Kidney glomerular epithelial cell (primary cell): ENCODE results near the gene WRAP73.

ENCODE experiments used
- DNase-seq: peaks from one replicate; lab custom pipeline; 2025; lab: John Stamatoyannopoulos, UW

The WRAP73 gene

DNA sequence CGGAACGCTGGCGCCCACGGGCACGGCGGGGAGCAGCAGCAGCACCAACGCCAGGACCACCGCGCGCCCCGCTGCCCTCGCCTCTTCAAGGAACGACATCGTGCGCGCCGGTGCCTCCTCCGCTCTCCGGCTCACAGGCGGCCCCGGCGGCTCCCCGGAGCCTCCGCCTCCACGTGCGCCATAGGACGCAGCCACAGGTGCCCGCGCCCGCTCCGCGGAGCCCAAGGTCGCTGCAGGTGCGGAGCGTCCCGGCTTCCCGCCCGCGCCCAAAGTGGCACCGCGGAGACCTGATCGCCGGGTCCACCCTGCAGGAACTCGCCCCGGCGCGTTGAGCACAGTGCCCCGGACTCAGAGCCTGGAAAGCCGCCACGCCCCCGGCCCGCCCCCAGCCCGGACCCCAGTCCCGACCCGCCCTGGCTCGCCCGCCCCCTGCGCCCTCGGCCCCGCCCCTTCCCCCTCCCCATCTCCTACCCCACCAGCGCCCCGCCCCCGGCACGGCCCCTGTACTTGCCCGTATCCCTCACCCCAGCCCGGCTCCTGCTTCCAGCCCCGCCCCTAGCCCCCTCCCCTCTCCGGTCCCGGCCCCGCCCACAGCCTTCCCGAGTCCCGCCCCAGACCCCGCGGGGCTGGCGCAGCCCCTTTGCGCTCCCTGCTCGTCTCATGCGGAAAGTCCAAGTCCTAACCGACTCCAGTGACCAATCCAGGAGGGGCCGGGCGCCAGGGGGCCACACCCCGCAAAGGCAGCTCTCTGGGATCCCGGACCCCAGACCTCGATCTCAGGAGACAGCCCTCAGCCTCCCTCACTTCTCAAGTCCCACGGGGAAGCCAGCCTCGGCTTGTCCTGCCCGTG lies 38.5 kb downstream of the WRAP73 start, which contains the start of gene MEGF6:
Gene MEGF6 (minus strand): TSS at position 339 of the 850 bp plus-strand sequence. CDS start 240 bp downstream, at position 99.
- DNase-seq: no peak

DNA sequence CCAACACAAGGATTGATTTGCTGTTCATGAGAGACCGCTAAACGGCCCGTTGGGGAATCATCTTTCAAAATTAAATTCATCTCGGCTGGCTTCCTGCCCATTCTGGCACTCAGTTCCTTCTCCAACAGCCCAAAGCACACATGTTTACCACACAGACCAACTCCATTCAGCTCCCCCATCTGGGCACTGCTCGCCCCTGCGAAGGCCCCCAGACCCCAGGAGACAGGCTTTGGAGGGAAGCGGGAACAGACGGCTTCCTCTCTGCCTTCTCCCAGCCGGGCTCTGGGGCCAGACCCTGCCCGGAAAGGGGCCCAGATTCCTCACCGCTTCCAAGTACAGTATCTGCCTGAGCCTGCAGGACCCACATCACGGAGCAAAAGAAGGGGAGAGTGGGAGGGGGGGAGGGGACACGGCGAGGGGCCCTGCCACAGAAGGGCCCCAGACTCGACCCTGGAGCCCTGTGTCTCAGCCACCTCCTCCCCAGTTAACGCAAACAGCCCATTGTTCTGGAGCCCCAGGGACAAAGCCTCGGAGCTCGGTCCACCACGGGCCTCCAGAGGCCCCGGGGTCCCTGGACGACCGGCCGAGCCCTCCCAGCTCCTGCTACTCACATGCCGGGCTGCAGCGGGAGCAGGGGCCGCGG lies 39.3 kb downstream of the WRAP73 start:
- no peak for DNase-seq

DNA sequence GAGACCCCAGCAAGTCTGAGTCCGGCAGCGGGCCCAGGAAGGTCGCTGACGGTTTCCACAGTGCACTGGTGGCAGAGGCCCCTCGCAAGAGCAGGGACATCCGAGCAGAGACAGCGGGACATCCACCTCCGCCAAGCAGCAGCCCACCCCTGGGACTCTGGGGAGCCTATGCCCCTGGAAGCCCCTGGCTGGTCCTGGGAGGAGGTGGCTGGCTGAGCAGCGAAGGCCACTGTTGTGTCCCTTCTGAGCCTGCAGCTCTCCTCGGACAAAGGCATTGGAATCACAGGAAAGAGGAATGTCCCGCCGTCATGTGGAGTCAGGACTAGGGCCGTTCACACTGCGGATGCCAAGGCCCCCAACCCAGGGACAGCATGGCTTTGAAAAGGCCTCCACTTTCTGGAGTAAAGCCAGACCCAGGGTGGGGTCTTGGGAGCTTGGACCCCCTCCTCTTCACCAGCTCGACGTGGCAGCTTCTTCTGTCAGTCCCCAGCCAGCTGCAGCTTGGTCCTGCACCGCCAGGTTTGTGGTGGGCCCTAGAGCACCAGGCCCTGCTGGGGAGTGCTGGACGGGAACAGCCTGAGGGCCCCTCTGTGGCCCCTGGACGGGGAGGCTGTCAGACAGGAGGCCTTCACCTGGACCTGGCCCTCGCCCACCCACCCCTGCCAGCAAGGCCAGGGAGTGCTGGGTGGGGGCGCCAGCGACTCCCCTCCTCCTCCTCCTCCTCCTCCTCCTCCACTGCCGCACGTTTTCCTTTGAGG lies 40.0 kb downstream of the WRAP73 start:
- DNase-seq: no peak

DNA sequence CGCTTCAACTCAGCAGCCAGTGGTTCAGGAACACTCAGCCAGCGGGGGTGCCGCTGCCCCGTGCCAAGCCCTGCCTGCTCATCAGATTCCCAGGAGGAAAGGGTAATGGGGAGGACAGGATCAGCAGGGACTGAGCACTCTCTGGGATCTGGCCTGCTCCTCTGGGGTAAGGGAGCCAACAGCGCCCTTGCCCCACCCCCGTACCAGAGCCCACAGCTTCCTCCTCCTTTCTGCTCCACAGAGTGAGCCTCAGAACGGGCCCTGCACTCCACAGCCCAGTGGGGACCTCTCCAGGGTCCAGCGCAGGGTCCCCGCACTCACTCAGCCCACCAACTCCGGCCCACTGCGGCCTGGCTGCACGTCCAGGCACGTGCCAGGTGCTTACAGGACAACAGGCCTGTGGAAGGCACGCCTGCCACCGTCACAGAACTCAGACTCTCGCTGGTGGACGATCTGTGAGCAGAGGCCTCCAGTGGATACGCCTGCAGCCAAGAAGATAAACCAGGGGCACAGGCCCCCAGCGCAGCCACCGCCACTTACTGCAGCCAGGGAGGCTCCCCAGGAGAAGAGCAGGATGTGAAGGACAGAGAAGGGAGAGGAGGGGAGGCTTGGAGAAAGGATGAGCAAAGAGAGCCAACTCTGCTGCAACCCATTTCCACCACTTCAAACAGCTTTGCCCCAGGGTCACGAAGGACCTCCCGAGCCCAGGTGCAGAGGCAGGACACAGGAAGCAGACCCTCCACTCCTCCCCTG lies 40.7 kb downstream of the WRAP73 start:
- no peak for DNase-seq

DNA sequence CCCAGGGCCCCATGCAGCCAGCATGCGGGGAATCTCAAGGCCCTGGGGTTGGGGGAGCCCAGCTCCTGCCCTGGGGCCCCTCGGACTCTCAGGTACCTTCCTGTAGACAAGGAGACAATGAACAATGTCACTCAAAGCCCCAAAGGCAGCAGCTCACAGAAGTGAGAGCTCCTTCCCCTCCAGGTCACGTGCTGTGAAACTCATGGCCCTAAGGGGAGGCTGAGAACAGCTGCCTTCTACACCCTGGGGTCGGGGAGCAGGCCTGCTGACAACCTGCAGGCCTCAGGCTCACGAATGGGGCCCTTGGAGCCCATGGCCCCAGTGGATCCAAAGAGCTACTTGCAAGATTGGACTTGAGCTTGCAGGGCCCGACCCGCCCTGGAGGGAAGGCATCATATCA lies 41.7 kb downstream of the WRAP73 start:
- no peak for DNase-seq

DNA sequence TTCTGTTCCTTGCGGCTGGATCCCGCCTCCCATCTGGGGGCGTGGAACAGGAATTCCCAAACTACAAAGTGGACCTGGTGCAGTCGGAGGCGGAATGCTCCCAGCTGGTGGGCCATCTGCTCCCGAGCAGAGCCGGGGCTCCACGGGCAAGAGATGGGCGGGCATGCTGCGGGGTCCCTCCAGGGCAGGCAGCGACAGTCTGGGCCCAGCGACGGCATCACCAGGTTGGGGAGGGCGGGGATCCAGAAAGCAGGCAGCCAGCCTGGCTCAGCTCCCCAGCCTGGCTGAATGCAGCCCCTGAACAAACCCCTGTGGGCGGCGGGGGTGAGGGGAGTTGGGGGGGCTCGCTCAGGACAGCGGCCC lies 42.2 kb downstream of the WRAP73 start:
- DNase-seq: no peak

DNA sequence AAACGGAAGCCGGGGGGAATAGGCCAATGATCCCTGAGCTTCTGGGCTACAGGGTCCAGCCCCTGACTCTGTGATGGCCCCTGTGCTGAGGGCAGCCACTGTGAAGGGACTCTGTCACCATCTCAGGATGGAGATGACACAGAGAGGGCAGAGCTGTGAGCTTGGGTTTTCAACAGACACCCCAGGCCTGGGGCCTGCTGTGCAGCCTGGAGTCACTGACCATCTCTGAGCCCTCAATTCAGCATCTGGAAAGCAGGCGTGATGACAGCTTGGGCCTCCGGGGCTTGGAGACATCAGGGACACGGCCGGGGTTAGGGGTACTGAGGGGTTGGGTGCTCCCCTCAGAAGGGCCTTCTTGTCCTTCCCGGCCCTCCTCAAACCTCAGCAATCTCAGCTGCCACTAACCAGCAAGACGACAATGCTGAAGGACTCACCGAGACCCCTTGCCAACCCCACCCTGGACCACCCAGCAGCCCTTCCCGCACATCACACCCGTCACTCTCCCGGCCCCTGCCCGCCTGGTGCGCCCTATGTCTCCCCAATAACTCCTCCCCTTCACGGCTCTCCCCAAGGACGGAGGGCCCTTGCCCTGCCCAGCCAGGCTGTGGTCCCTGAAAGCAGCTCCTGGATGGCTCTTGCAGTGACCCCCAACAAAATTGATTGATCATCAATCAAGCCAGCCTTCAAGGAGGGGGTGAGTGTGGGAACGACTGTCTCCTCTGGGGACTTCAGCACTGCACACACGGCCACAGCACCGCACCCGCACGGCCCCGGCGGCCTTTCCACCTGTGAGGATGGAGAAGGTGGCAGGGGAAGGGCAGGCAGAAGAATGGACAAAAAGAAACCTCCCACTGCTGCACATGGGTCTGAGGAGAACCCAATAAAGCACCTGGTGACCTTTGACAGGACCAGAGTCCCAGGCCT lies 42.9 kb downstream of the WRAP73 start:
- no peak for DNase-seq

DNA sequence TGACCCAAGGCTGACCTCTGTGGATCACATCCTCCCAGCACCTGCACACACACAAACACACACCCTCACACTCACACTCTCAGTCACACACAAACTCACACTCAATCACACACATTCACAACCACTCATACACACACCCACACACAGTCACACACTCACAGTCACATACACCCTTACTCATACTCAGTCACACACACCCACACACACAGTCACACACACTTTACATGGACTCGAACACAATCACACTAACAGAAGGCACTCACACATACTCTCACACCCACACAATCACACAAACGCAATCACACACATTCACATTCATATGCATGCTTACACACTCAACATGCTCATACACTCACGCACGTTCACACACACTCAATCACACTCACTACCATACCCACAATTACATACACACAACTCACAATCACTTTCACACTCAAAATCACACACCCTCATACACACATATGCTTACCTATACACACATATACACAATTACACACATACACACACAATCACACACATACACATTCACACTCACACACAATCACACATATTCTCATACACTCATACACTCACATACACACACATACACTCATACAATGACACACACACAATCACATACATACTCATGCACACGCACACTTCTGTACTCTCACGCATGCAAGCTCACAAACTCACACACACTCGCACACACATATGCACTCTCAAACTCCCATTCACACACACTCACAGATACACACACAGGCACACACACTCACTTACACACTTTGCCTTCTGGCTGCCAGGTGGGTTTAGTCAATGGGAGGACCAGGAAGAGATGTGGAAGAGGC lies 44.7 kb downstream of the WRAP73 start:
- DNase-seq: no peak

DNA sequence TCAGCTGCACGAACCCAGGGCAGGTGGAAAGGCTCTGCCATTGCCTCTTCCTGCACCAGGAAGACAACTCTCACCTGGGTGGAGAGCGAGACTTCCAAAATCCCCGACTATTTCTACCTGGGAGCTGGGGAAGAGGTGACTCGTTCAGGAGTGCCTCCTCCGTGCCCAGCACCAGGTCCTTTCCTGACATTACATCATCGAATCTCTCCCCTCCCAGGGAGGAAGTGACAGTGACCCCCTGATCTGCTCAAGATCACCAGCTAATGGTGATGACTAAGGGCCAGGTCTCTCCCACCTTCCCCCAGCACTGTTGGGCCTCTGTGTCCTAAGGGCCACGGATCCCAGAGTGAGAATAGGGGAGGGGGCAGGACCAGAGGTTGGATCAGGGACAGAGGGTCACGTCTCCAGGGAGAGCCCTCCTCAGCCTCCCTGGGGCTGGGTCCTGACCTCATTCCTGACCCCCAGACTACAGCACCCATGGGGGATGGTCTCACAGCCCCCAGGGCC lies 45.4 kb downstream of the WRAP73 start:
- DNase-seq: no peak

DNA sequence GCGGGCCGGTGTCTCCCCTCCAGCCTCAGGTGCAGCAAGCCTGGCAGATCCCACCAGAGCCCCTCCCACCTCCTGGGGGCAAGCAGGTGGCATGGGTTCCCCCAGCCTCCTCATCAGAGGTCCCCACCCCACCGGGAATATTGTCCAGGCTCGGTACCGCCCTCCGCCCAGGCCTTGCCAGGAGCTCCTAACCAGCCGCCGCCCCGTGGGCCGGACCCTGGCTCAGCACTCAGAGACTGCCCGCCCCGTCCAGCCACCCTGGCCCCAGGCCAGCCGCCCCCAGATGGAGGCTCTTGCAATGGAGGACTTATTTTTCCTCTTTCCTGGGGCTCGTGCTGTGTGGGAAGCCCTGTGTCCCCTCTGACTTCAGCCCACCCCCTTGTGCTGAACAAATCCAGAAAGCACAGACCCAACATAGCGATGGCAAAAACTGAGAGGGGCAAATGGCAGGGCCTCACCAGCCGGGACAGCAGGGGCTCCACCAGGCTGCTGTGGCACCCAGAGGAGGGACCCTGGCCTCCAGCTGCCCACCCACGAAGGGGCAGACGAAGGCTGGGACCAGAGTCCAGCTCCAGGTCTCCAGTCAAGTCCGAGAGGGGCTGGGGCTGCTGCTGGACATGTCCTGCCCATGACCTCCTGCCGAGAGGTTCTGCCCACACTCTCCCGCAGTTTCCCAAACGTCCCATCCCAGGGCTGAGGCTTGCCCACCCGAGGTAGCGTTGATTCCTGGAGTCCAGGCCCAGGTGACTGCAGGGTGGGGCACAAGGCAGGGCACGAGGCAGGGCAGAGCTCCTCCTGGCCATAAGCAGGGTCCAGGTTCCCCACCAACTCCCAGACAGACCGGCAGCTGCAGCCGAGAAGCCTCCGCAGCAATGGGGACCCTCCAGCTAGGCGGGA lies 46.1 kb downstream of the WRAP73 start:
- DNase-seq: no peak

DNA sequence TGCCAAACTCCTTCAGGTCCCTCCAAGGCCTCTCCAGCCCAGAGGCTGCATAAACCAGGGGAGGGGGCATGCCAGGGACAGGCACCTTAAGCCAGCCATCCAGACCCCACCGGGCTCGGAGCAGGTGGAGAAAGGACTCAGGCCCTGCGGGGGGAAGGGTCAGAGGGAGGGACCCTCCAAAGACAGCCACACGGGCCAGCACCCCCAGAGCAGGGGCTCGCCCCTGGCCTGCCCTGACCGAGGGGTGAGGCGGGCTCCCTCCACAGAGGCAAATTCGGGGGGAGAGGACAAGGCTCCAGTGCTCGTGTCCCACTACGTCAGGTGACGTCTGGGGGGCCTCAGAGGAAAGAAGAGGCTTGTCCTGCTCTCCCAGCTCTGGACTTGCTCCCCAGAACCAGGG lies 46.7 kb downstream of the WRAP73 start:
- DNase-seq: no peak

DNA sequence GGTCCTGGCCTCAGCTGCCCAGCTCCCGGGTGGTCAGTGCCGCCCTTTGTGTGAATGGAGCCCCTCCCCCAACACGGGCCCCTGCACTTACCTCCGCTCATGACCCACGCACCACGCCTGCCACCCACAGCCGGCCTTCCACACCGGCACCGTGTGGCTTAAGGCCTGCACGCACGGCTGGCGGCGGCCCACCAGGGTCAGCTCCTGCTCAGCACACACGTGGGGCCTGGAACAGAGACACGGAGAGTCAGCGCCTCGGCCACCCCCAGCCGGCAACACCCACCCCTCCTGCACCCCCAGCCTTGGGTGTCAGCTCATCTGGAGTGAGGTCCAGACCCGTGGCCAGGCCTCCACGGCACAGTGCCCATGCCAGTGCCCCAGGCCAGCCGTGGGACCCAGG lies 47.5 kb downstream of the WRAP73 start:
- DNase-seq: no peak

DNA sequence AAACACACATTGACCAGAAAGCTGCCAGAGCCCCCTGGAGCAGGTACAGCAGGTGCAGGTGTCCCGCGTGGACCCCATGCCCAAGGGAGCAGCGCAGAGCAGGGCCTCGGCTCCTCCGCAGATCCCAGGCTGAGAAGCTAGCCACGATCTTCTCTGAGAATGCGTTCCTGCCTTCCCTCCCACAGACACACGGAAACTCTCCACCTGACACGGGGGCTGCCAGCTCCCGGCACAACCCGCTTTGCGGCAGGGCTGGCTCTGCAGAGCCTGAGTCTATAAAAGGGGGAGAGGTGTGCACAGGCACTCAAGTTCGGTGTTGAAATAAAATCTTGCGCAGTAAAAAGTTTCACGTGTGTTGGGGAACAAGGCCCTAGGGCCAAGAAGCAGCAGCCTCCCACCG lies 48.2 kb downstream of the WRAP73 start:
- DNase-seq: no peak

DNA sequence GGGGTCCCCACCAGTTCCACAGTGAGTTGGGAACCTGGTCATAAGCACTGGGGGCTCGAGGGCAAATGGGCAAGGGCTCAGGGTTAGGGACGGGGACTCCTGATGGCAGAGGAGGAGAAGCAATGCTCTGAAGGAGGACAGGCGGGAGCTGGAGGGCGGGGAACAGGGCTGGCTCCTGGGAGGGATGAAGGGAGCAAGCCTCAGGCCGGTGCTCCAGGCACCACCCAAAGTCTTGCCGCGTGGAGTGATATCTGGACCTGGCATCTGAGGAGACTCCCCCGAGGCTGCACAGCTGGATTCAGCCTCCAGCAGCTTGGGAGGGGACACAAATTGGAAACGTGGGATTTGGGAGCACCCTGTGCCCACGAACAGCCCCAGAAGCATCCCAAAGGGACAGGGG lies 49.5 kb downstream of the WRAP73 start:
- DNase-seq: no peak

DNA sequence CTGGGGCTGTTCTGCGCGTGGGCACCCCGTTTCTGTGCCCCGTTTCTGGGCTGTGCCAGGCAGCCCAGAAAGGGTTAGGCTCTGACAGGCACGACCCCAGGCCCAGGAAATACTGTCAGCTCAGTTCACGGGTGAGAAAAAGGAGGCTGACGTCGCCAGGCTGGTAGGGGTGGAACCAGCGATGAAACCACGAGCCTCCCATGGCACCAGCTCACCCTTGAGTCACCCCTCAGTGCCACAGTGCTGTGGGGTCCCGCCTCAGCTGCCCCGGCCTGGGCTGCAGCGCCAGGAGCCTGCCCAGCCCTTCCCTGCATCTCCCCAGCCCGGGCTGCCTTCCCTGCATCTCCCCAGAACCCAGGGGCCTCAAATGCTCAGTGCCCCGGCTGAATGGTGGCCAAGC lies 50.1 kb downstream of the WRAP73 start:
- DNase-seq: no peak

DNA sequence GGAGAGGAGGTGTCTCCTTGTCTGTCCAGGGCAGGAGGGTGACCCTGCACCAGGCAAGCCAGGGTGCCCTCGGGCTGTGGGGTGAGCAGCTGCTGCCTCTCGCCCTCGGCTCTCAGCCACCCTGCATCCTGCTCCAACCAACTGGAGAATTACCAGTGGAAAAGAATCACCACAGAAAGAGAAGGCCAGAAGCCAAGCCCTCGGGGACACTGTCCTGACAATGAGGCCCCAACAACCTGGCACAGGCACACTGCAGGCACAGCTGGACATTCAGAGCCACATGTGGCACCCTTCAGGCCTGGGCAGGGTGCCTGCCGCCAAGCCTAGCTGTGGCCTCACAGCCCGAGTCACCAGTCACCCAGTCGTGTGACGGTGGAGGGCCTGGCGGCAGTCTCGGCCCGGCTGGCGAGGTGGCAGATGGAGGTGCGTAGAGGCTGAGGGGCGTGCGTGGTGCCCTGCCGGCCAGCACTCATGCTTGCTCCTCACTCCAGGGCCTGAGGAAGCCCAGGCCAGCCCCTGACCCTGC lies 50.6 kb downstream of the WRAP73 start:
- DNase-seq: no peak

DNA sequence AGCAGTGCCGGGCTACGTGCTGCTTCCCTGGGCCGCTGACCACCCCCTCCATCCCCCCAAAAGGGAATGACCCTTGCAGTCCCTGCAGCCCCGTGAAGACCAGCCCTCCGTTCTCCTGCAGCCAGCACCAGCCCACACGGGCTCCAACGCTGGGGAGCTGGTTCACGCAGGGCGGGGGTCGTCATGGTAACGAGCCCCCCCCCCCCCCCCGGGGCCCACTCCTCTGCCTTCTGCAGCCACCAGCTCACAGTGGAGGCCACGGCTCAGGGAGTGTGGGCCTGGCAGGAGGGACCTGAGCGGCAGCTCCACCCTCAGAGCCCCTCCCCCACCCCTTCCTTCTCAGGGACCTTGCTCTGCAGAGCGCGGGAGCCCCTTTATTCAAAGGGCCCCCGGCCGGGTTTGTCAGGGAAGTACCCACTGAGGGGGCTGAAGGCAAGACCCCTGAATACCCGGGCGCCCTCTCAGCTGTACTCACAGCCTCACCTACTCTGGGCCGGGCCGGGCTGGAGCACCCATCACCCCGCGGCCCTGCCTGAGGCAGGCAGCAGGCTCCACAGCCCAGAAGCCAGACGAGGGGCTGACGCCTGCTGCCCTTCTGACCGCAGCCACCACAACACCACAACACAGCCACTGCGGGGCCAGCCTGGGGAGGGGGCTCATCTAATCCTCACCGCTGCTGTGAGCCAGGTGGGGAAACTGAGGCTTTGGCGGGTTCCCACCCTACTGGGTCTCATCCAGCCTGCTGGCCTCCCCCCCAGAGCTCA lies 51.2 kb downstream of the WRAP73 start:
- no peak for DNase-seq

DNA sequence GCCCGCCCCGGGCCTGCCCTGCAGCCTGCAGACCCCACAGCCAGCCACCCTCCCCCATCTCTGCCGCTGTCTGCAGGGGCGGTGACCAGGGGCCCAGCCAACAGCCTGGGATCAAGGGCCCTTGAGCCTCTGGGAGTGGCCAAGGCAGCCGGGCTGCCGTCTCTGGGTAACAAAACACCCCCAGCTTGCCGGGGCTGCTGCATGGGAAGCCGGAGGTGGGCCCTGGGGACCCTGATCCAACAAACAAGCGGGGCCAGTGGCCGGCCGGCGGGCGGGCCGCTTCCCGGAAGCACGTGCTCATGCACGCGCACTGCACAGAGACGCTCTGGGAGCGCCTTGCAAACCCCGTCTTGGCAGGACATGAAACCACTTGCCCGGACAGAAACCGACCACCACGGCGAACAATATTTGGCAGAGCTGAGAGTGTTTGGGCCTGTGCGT lies 51.8 kb downstream of the WRAP73 start:
- DNase-seq: no peak
